ENCODE data around the gene CNTN4.
"Not testable (repeated sequence)": the region's sequence is repeated elsewhere in the genome, so short reads cannot be mapped to it uniquely, and the experiment has no call there.

The CNTN4 gene

GRCh38 chr3:2526926-2527325 lies 428.3 kb downstream of the CNTN4 start:
- H3K4me3 ChIP-seq (ENCODE audit: low read length): no peak overlapping the region
- no peak for TF ChIP-seq CTCF (IDR thresholded peaks at IDR 0.05; ENCODE audit: insufficient read depth, low read depth, low read length, missing control alignments)
- DNase-seq (ENCODE audit: low read depth): no peak

- not testable (repeated sequence) for DNase-seq (ENCODE audit: low read depth); H3K4me3 ChIP-seq (ENCODE audit: low read length)
Observed at GRCh38 chr3:2527328-2527727, 428.7 kb downstream of the CNTN4 start.

- not testable (repeated sequence) for H3K4me3 ChIP-seq (ENCODE audit: low read length); DNase-seq (ENCODE audit: low read depth)
Observed at GRCh38 chr3:2534767-2535166, 436.1 kb downstream of the CNTN4 start.

GRCh38 chr3:2535206-2535605 lies 436.5 kb downstream of the CNTN4 start:
- no peak for TF ChIP-seq CTCF (IDR thresholded peaks at IDR 0.05; ENCODE audit: insufficient read depth, low read depth, low read length, missing control alignments)
- no peak overlapping the region for H3K4me3 ChIP-seq (ENCODE audit: low read length)
- no peak for DNase-seq (ENCODE audit: low read depth)

GRCh38 chr3:2536575-2536974 lies 437.9 kb downstream of the CNTN4 start:
- TF ChIP-seq CTCF (IDR thresholded peaks at IDR 0.05; ENCODE audit: insufficient read depth, low read depth, low read length, missing control alignments): no peak
- no peak overlapping the region for H3K4me3 ChIP-seq (ENCODE audit: low read length)
- DNase-seq (ENCODE audit: low read depth): no peak

DNA sequence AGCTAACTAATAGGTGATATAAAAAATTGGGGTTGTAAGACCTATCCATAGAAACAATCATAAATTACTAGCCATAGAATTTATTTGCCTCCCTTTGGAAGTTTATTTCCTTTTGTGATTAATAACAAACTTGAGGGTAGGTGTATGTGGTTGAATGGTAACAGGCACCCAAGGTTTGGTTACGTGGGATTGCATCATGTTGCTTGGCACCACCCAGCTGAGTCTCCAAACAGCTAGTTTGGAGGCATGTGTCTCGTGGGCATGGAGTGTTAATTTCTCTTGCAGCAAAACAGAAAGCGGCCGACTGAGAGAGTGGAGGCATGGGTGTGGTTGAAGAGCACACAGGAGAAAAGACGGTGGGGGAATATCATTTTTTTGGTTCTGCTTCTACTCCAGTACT lies 441.4 kb downstream of the CNTN4 start:
- no peak for TF ChIP-seq CTCF (IDR thresholded peaks at IDR 0.05; ENCODE audit: insufficient read depth, low read depth, low read length, missing control alignments)
- DNase-seq (ENCODE audit: low read depth): no peak
- no peak overlapping the region for H3K4me3 ChIP-seq (ENCODE audit: low read length)

DNA sequence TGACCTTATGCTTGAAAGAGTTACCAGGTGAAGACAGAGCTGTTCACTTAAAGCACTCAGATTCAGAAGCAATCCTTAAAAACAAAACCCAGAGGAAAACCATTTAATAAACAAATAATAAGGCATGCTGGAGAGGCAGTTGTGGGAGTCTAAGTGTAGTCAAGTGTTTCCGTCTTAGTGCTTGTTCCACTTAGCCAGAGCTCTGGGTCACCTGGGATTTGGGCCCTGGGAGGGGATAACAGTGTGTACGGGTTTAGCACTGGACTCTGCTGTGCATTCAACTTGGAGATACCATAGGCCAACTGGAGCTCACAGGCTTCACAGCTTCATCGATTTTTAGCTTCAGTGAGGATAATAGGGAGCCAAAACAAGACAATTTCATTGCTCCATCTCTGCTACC lies 444.6 kb downstream of the CNTN4 start:
- no peak overlapping the region for H3K4me3 ChIP-seq (ENCODE audit: low read length)
- no peak for TF ChIP-seq CTCF (IDR thresholded peaks at IDR 0.05; ENCODE audit: insufficient read depth, low read depth, low read length, missing control alignments)
- DNase-seq (ENCODE audit: low read depth): no peak

DNA sequence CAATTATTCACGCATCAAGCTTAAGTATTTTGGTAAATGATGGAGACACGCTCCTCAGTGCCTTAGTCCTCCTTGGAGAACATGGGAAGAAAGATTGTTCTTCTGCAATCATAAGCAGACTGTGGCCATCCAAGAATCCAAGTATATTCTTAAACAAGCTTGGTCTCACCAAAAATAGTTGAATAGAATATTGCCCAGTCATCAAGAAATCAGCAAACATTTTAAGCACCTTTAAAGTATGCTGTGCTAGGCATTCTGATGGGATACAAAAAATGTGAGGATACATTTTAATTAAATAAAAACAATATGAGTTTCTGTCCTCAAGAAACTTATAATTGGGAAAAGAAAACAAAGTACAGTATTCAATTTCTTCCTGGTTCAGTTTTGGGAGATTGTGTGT lies 445.5 kb downstream of the CNTN4 start:
- H3K4me3 ChIP-seq (ENCODE audit: low read length): no peak overlapping the region
- TF ChIP-seq CTCF (IDR thresholded peaks at IDR 0.05; ENCODE audit: insufficient read depth, low read depth, low read length, missing control alignments): no peak
- DNase-seq (ENCODE audit: low read depth): no peak

All from epithelial cell of esophagus (primary cell).